ENCODE results near the gene SAA1.

SAA1 gene

DNA sequence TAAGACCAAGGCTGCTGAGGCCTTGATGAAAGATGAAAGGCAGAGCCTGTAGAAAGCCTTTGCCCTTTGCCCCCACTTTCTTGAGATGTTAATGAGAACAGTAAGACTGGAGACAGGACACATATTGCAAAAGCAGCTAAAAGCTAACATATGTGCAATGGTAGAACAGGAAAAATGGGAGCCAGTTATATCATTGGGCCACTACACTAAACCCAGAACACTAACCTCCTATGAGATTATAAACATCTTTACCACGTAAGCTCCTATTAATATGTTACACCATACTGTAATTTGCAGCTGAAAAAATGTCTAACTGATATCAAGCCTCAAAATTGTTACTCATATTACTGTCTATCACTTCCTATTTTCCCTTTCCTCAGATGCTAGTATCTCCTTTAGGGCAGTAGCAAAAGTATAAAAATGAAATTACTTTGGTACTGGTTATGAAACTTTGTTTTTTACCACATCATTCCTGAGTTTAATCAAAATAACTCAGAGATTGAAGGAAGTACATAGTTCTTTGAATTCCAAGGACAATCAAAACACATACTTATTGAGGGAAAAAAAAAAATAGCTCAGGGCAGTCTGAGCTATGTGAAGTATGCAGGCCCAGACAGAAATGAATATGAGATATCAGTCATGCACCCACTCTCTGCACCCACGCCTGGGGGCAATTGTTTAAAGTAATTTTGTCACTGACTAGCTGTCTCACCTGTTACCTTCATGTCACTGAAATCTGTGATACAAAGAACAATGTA, 46.8 kb downstream of the SAA1 start:
- DNase-seq: no peak

GRCh38 chr11:18313965-18314763, 48.1 kb downstream of the SAA1 start:
- DNase-seq: no peak

DNA sequence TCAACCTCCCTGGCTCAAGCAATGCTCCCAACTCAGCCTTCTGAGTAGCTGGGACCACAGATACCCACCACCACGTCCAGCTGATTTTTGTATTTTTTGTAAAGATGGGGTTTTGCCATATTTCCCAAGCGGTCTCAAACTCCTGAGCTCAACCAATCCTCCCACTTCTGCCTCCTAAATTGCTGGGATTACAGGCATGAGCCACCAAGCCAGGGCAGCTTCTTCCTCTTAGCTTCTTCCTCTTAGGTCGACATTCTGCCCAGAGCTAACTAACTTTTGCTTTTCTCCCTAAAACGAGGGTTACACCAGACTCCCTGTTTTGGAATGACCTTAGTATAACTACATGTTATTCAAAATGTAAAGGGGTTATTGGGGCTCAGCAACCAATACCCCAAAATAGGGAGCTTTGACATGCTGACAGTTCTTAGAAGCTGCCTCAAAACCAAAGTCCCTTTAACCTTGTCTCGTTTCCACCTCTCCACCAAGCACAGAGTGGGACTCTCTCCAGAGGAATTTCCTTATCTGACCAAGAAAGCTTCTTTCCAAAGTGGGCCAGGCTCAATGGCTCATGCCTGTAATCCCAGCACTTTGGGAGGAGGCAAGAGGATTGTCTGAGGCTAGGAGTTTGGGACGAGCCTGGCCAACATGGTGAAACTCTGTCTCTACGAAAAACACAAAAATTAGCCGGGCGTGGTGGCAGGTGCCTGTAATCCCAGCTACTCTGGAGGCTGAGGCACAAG, 48.9 kb downstream of the SAA1 start:
- DNase-seq: no peak

DNA sequence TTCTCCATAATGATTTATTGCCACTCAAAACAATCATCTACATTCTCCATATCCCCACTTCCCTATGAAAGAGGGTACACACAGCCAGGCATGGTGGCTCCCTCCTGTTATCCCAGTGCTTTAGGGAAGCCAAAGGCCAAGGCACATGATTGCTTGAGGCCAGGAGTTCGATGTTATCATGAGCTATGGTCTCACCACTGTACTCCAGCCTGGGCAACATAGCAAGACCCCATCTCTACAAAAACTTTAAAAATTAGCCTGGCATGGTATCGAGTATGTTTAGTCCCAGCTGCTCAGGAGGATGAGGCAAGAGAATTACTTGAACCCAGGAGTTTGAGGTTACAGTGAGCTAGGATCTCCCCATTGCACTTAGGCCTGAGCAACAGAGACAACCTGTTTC, 49.8 kb downstream of the SAA1 start:
- no peak for DNase-seq

DNA sequence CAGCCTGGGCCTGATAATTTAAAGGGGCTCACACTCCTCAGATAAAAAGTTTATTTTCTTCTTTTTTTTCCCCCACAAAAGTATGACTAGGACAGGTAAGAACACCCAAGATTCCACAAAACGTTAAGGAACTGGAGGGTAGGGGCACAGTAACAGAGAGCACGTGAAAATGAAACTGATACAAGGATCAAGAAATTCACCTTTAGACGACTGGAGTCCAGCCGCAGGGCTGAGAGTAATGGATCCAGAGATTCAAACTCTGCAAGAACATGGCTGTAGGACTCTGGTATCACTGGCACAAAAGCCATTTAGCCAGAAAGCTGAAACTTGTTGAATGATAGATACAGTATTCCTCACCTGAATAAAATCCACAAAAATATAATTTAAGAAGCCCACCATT, 51.5 kb downstream of the SAA1 start:
- no peak for DNase-seq

All from CD4-positive, alpha-beta T cell treated with Interleukin-4 for 4 hours (primary cell).